Fibroblast of pulmonary artery (primary cell): ENCODE results near the gene MBOAT1.

Experiments
- DNase-seq: peaks from one replicate; pipeline ENCODE4 v3.0.0-alpha.2; 2010; ENCODE audit warnings: low read depth
- H3K4me3 ChIP-seq: replicated peaks from 2 replicates; pipeline ENCODE4 v1.5.1; 2011; ENCODE audit warnings: low read depth, mild to moderate bottlenecking, control low read depth, low read length, moderate library complexity
- TF ChIP-seq, protein P1 (sequence below): IDR thresholded peaks from 2 replicates; pipeline ENCODE4 v1.5.1; 2011; ENCODE audit warnings: mild to moderate bottlenecking, control low read depth, low read length, inconsistent platforms; ENCODE audit errors: missing control alignments

Gene MBOAT1

DNA sequence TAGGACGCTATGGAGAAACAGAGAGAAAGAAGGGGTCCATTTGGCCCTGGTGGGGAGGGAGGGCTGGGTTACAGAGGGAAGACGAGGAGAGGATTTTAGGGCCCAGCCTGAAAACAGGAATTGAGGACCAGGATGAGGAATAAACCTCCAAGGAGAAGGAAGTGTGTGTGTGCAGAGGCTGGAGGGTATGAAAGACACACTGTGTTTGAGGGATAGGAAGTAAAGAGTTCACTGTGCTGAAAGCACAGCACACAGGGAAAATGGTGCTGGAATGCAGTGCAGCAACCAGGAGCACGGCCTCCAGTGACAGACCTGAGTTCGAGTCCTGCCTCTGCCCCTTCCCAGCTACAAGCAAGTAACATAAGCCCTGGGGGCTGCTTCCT lies 7.8 kb downstream of the MBOAT1 start:
- TF ChIP-seq, protein P1, sequence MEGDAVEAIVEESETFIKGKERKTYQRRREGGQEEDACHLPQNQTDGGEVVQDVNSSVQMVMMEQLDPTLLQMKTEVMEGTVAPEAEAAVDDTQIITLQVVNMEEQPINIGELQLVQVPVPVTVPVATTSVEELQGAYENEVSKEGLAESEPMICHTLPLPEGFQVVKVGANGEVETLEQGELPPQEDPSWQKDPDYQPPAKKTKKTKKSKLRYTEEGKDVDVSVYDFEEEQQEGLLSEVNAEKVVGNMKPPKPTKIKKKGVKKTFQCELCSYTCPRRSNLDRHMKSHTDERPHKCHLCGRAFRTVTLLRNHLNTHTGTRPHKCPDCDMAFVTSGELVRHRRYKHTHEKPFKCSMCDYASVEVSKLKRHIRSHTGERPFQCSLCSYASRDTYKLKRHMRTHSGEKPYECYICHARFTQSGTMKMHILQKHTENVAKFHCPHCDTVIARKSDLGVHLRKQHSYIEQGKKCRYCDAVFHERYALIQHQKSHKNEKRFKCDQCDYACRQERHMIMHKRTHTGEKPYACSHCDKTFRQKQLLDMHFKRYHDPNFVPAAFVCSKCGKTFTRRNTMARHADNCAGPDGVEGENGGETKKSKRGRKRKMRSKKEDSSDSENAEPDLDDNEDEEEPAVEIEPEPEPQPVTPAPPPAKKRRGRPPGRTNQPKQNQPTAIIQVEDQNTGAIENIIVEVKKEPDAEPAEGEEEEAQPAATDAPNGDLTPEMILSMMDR: no peak

DNA sequence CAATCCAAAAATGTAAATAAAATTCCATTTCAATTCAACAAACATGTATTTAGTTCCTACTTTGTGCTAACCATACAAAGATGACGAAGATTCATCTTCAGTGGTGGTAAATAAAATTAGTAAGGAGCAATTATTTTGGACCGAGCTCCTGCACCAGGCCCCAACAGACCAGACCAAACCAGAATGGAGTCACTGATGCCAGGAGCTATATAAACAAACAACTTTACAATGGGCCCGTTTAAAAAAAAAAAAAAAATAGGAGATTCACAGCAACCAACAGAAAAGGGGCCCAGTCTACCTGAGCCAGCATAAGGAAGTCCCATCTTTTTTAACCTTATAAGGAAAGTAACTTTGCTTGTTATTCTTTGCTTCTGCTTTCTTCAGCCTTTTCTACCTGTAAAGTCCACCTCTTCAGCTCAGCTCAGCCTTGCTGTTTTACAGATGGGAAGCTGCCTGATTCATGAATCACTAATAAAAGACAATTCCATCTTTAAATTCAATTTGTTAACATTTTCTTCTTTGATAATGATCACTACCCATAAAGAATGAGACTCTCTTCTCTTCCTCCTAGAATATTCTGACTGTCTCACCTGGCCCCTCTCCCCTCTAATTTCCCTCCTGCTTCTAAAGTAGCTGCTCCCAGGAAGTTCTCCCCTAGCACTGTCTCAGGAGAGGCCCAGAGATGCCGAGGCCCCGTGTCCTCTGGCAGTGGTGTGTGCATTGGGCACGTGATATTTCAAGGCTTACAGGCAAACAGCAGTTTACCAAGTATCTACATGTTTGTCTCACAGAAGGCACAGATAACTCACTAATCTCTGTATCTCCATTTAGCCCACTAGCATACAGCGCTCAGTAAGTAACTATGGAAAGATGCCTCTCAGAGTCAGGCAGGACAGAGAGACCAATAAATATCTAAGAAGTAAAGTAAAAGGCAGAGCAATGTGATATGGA lies 8.4 kb downstream of the MBOAT1 start:
- no peak overlapping the region for H3K4me3 ChIP-seq
- TF ChIP-seq, protein P1: no peak
- DNase-seq: no peak

More for the DNA sequence above, 7.8 kb downstream of the MBOAT1 start:
- no peak for DNase-seq
- no peak overlapping the region for H3K4me3 ChIP-seq

DNA sequence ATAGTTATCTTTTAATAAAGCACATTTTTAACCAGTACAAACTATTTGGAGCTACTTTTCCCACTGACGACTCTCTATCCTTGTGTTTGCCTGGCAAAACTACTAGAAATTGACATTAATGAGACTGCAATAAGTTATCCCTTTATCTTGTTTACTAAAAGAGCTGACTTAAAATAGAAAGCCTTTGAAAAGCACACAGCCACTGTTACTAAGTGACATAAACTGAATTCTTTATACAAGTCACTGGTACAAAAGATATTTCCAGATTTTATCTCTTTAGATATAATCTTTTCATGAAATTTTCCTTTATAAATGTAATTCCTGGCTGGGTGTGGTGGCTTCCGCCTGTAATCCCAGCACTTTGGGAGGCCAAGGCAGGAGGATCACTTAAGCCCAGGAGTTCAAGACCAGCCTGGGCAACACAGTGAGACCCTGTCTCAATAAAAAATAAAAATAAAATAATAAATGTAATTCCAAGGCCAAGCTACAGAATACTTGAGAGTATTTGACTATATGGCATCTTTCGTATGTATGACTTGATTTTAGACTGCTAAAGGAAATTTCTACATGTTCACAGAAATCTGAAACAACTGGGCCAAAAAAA lies 9.5 kb downstream of the MBOAT1 start:
- TF ChIP-seq, protein P1: no peak
- no peak for DNase-seq

DNA sequence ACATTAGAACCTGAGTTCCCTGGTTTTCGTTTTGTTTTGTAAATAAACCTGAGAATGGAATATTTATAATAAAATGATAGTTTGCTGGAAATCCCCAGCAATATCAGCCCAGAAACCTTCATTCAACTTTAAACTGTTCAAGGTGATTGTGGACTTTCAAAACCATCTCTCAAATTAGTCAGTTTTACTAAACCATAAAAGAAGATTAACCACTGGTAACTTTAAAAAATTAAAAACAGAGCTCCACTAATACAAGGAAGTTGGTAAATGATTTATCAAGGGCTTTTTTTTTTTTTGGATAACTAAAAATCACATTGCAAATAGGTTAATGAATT lies 10.0 kb downstream of the MBOAT1 start:
- H3K4me3 ChIP-seq: no peak overlapping the region
- DNase-seq: no peak
- TF ChIP-seq, protein P1: no peak

More for the DNA sequence above, 9.5 kb downstream of the MBOAT1 start:
- H3K4me3 ChIP-seq: no peak overlapping the region

DNA sequence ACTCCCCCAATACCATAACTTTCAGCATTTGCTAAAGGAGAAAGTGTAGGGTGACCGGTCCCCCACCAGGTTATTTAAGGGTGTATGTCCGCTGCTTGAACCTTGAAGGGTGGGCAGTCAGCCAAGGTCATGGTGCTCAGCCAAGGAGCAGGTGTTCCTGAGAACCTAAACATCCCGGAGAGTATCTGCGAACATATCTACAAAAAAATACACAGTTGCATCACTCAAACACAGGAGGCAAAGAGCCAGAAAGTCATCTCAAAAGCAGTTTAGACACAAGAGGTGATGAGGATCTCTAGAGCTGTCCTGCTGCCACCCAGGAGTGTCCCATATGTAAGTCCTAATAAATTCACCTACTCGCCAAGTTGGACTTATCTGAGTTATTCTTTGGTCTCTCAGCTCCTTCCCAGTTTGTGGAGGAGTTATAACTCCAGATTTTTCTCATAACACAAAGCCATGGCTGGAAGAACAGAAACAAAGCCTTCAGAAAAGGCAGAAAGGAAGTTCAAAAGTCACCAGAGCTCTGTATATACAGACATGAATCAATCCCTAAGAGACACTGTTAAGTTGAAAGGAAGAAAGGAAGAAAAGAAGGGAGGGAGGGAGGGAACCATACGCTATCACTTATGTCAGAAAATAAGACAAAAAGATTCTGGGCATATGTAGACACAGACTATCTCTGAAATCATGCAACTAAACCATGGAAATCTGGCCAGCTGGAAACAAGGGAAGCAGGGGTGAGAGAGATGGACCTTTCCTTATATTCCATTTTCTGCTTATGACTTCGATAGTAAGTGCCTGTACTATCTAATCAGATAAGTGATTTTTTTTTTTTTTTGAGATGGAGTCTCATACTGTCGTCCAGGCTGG lies 11.3 kb downstream of the MBOAT1 start:
- H3K4me3 ChIP-seq: no peak overlapping the region
- DNase-seq: peak; percentile 23
- TF ChIP-seq, protein P1: no peak

DNA sequence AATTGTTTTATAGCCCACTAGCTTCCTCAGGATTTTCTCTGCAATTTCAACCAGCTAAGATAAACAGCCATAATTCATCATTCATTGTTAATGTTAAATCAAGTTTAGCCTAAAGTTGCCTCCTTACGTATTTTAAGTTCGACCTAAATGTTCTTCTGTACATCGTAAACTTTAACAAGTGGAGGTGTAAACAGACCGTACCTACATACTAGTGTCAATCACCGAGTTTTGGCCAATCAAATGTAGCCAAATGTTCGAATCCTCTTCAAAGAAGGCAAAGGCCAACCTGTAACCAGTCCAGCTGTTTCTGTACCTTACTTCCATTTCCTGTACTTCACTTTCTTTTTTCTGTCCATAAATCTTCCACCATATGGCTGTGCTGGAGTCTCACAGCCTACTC lies 13.5 kb downstream of the MBOAT1 start:
- no peak for DNase-seq
- no peak overlapping the region for H3K4me3 ChIP-seq
- TF ChIP-seq, protein P1: no peak
